Non-pigmented ciliary epithelial cell (primary cell): Measurements from ENCODE around the gene ADAM12.

Experiments used
- DNase-seq: peaks from one replicate; pipeline ENCODE4 v3.0.0-alpha.2; 2010; ENCODE audit warnings: low read depth

Gene ADAM12

GRCh38 chr10:126137562-126138221, 250.6 kb downstream of the ADAM12 start:
- DNase-seq: no peak

GRCh38 chr10:126135941-126136595, 252.2 kb downstream of the ADAM12 start:
- DNase-seq: no peak

GRCh38 chr10:126135177-126135576, 253.1 kb downstream of the ADAM12 start:
- DNase-seq: no peak

- DNase-seq: peak; percentile 62
Observed at GRCh38 chr10:126133906-126134656, 254.2 kb downstream of the ADAM12 start.

- DNase-seq: no peak
Observed at GRCh38 chr10:126133082-126133620, 255.1 kb downstream of the ADAM12 start.

- no peak for DNase-seq
Observed at GRCh38 chr10:126131341-126131740, 256.9 kb downstream of the ADAM12 start.

- no peak for DNase-seq
Observed at GRCh38 chr10:126130271-126130710, 258.0 kb downstream of the ADAM12 start.

- DNase-seq: no peak
Observed at GRCh38 chr10:126129026-126129425, 259.3 kb downstream of the ADAM12 start.

GRCh38 chr10:126128581-126128980, 259.7 kb downstream of the ADAM12 start:
- DNase-seq: no peak

- DNase-seq: no peak
Observed at GRCh38 chr10:126127481-126128029, 260.7 kb downstream of the ADAM12 start.

- DNase-seq: no peak
Observed at GRCh38 chr10:126126866-126127265, 261.4 kb downstream of the ADAM12 start.

GRCh38 chr10:126126023-126126422, 262.3 kb downstream of the ADAM12 start:
- DNase-seq: no peak

GRCh38 chr10:126124668-126125349, 263.5 kb downstream of the ADAM12 start:
- no peak for DNase-seq

GRCh38 chr10:126124046-126124445, 264.2 kb downstream of the ADAM12 start:
- no peak for DNase-seq

GRCh38 chr10:126123466-126123865, 264.8 kb downstream of the ADAM12 start:
- no peak for DNase-seq

- DNase-seq: no peak
Observed at GRCh38 chr10:126122881-126123280, 265.4 kb downstream of the ADAM12 start.

- DNase-seq: no peak
Observed at GRCh38 chr10:126119599-126119998, 268.7 kb downstream of the ADAM12 start.

- DNase-seq: no peak
Observed at GRCh38 chr10:126118476-126118875, 269.8 kb downstream of the ADAM12 start.

- DNase-seq: no peak
Observed at GRCh38 chr10:126117196-126117595, 271.1 kb downstream of the ADAM12 start.

- DNase-seq: no peak
Observed at GRCh38 chr10:126115886-126116285, 272.4 kb downstream of the ADAM12 start.

- DNase-seq: no peak
Observed at GRCh38 chr10:126114884-126115555, 273.3 kb downstream of the ADAM12 start.
